H7 (cell line): ENCODE data around the gene UNK. TPM values are rescaled to one million over a fixed set of nuclear protein-coding genes. Genes with fewer than 3 reads are reported as not detected.
A peak's percentile ranks its signal among the peaks of the same experiment; 100 is the strongest.

Experiments
- DNase-seq: peaks from one replicate; pipeline ENCODE4 v3.0.0; 2012
- H3K27me3 ChIP-seq: 2 replicates; pipeline ENCODE4 v1.6.0; 2011; ENCODE audit warnings: mild to moderate bottlenecking, low read length; ENCODE audit not compliant: control insufficient read depth, insufficient read depth
- H3K36me3 ChIP-seq: replicated peaks from 2 replicates; pipeline ENCODE4 v1.5.1; 2011; ENCODE audit warnings: low read length; ENCODE audit not compliant: control insufficient read depth, insufficient read depth
- H3K4me3 ChIP-seq: 2 replicates; pipeline ENCODE4 v1.5.1; 2011; ENCODE audit warnings: low read depth, mild to moderate bottlenecking, control low read depth, low read length, moderate library complexity; ENCODE audit not compliant: insufficient read depth
- total RNA-seq: library from RNA; depleted of rRNA; stranded (reverse); fragments of >200 nt; shearing (Covaris generic); gene quantifications from 2 replicates; pipeline ENCODE4 v1.2.3, GENCODE V29; 2014; rRNA removed

UNK gene
- total RNA-seq, 1 experiment from 2014 or later, result 17.9 TPM

DNA sequence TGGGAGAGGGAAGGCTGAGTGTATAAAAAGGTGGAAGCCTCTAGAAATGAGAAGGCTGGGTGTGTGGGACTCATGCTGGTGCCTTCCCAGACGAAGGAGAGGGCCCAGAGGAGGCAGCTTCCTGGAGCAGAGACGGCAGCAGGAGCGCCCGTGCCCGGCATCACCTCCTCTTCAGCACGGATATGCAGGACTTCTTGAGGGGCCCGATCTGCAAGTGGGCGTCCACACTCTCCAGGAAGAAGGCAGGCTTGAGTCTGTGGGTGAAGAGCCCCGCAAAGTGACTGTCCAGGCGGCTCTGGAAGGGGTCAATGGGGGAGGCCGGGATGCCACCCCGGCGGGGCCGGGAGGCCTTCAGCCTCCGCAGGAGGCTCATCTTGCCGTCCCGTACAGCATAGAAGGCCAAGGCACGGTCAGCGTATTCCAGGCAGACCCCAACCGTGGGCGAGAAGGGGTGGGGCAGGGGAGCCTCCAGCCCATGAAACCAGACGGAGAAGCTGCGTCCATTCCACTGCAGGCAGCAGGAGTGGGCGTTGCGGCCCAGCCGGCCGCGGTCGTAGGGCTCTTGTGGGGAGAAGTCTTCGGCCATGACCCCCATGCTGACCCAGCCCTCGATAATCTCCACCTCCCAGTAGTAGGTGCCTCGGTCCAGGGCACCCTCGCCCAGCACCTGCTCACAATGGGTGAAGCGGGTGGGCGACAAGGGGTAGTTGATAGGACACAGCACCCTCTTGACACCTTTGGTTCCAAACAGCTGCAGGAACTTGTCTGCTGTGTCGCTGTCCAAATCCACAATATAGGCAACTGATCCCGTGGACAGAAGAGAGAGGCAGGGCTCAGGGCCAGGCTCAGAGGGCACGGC is 89.9 kb downstream of the UNK start:
- peak; percentile 50 for DNase-seq
- Histone ChIP-seq H3K4me3 (no peak overlapping the region), H3K36me3 (no peaks in the 10 kb centered on the region), H3K27me3 (peaks cover 23% of the 10 kb centered on the region)

Other genes with a start within 250 kb of the UNK start
- 9.9 and 14.6 TPM in 2 replicates for gene MYO15B, start 197.0 kb upstream of the UNK start, total RNA-seq
- 0.11 TPM in 1 of 2 replicates, not detected in the other for gene SMIM5, start 151.4 kb upstream of the UNK start, total RNA-seq
- gene RECQL5, start 117.7 kb upstream of the UNK start, total RNA-seq, result 36.3 and 40.0 TPM in 2 replicates
- gene SAP30BP, start 117.5 kb upstream of the UNK start, total RNA-seq, result 52.9 and 61.3 TPM in 2 replicates
- 0.28 and 0.70 TPM in 2 replicates for gene ITGB4, start 63.3 kb upstream of the UNK start, total RNA-seq
- 43.4 and 47.2 TPM in 2 replicates for gene GALK1, start 19.6 kb upstream of the UNK start, total RNA-seq
- 4.2 and 7.2 TPM in 2 replicates for gene UNC13D, start 59.6 kb downstream of the UNK start, total RNA-seq
- 44.8 and 48.2 TPM in 2 replicates for gene WBP2, start 70.5 kb downstream of the UNK start, total RNA-seq
- gene TRIM47, start 93.8 kb downstream of the UNK start, total RNA-seq, result 8.5 and 14.1 TPM in 2 replicates
- 66.4 and 69.4 TPM in 2 replicates for gene TRIM65, start 112.1 kb downstream of the UNK start, total RNA-seq
- gene MRPL38, start 120.1 kb downstream of the UNK start, total RNA-seq, result 100 and 125 TPM in 2 replicates
- gene FBF1, start 156.2 kb downstream of the UNK start, total RNA-seq, result 17.9 and 27.7 TPM in 2 replicates
- 35.1 and 38.3 TPM in 2 replicates for gene ACOX1, start 194.4 kb downstream of the UNK start, total RNA-seq
- gene TEN1, start 194.4 kb downstream of the UNK start, total RNA-seq, result 12.5 and 16.9 TPM in 2 replicates
- gene CDK3, start 216.0 kb downstream of the UNK start, total RNA-seq, result 4.3 and 6.7 TPM in 2 replicates
- 0.26 TPM in 1 of 2 replicates, not detected in the other for gene EVPL, start 242.5 kb downstream of the UNK start, total RNA-seq